Activated CD8-positive, alpha-beta memory T cell treated with anti-CD3 and anti-CD28 coated beads, Interleukin-2, amount 10 ng/mL, durations not matched to agents 7 days and 5 days (primary cell): ENCODE data around the gene TBX1. TPM values are rescaled to one million over a fixed set of nuclear protein-coding genes. Genes with fewer than 3 reads are reported as not detected.
"Not testable (repeated sequence)": the region's sequence is repeated elsewhere in the genome, so short reads cannot be mapped to it uniquely, and the experiment has no call there.

ENCODE experiments used
- ATAC-seq: fragments of 150-1000 bp; cut with Tn5 transposase; one replicate; pipeline ENCODE4 v1.10.0; 2021; ENCODE audit warnings: moderate library complexity
- CTCF ChIA-PET: fragments of 350-600 bp; sonication (Branson Sonifier 250); formaldehyde crosslinking; loops from one replicate; lab custom pipeline; 2021; ENCODE audit warnings: antibody characterized with exemption; lab: Charles Lee
- DNase-seq: peaks from one replicate; pipeline ENCODE4 v3.0.0-alpha.2; 2020
- H3K27ac Mint-ChIP-seq: one replicate; pipeline ENCODE4 v1.8.0; 2021; ENCODE audit warnings: mild to moderate bottlenecking, mixed read lengths
- H3K27me3 Mint-ChIP-seq: one replicate; pipeline ENCODE4 v1.8.0; 2021; ENCODE audit warnings: mixed read lengths
- H3K36me3 Mint-ChIP-seq: one replicate; pipeline ENCODE4 v1.8.0; 2021; ENCODE audit warnings: mild to moderate bottlenecking, mixed read lengths
- H3K4me1 Mint-ChIP-seq: one replicate; pipeline ENCODE4 v1.8.0; 2021; ENCODE audit warnings: mixed read lengths
- H3K4me3 Mint-ChIP-seq: one replicate; pipeline ENCODE4 v1.8.0; 2021; ENCODE audit warnings: mild to moderate bottlenecking, moderate library complexity, mixed read lengths
- H3K9me3 Mint-ChIP-seq: one replicate; pipeline ENCODE4 v1.8.0; 2022; ENCODE audit warnings: low read depth, mixed read lengths
- total RNA-seq, 2 experiments: library from RNA; stranded (reverse); gene quantifications; one replicate each; pipeline ENCODE4 v1.2.3, GENCODE V29; 2021

Gene TBX1
- total RNA-seq, 2 experiments from 2014 or later, result 0.91 to 1.1 TPM

DNA sequence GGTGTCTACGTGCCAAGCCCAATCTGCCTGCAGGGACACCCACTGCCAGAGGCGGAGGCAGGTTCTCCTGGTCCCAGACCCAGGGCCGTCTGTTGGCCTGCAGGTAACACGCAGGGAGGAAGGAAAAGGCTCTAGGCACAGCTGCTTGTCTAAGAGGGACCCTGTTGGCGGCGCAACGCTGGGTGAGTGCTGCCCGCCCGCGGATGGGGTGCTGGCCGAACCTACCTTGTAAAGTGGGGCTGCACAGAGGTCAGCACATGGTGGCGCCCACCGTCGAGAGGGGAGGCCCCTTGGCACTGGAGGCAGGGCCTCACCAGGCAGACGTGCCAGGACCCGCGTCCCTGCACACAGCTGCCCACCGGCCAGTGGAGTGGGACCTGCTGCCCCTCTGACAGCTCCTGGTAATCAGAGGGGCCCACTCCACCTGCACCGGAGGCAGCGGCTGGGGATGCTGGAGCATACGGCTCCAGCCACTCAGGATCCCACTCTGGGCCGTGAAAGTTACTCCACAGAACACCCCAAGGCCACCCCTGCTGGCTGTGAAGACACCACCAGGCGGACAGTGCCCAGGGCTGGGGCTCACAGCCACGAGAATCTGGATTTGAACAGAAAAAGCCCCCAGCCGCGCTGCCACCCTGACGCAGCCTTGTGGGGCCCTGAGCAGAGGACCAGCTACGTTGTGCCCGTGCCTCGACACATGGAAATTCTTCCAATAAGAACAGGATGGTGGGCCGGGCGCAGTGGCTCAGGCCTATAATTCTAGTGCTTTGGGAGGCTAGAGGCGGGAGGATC is 24.0 kb downstream of the TBX1 start:
- DNase-seq (no peak), ATAC-seq (no peak)
- CTCF ChIA-PET, result no interaction called here

DNA sequence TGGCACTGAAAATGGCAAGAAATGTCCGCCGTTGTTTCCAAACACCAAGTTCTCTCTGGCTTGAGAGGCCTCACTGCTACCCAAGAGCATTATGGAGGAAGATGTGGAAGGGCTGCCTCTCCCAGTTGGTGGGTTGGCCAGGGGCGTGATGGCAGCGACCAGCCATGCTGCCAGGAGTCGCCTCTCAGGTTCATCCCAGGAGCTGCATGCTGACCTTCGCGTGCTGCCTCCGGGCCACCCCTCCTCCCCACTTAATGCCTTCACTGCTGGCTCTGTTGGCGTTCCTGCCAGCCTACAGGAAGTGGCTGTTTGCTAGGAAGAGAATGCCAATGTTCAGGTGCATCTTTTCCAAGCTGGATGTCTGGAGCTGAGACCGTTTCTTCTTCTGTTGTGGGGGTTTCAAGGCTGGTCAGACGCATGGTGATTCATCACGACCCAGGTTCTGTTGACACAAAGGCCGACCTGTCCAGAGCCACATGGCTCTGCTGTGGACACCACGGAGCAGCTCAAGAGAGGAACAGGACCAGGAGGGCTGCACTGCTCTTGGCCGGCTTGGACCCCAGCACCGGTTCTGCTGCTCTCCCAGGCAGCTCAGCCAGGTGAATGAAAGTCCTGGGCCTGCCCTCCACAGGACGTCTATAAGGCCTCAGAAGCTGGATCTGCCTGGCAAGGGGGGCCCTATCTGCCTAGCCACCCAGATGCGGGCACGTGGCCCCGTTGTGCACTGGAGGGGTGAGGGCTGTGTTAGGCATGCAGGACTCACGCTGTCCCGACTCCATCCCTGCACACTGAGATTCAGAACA is 25.1 kb downstream of the TBX1 start:
- CTCF ChIA-PET, result interaction anchor here (0.7 to 1.0 kb wide), 2 partner anchors 56 to 124 kb away, joined by 3 read pairs; no protein-coding TSS in a partner anchor
- Mint-ChIP-seq H3K4me3 (no peak overlapping the region), H3K9me3 (no peaks in the 10 kb centered on the region), H3K36me3 (peaks cover 3% of the 10 kb centered on the region), H3K27ac (no peak overlapping the region), H3K27me3 (no peaks in the 10 kb centered on the region), H3K4me1 (no peaks in the 10 kb centered on the region)
- DNase-seq (no peak), ATAC-seq (no peak)

More for the DNA sequence above, 24.0 kb downstream of the TBX1 start:
- Mint-ChIP-seq H3K4me3 (no peak overlapping the region), H3K9me3 (no peaks in the 10 kb centered on the region), H3K36me3 (no peaks in the 10 kb centered on the region), H3K4me1 (no peaks in the 10 kb centered on the region), H3K27ac (no peak overlapping the region), H3K27me3 (peaks cover 8% of the 10 kb centered on the region)

DNA sequence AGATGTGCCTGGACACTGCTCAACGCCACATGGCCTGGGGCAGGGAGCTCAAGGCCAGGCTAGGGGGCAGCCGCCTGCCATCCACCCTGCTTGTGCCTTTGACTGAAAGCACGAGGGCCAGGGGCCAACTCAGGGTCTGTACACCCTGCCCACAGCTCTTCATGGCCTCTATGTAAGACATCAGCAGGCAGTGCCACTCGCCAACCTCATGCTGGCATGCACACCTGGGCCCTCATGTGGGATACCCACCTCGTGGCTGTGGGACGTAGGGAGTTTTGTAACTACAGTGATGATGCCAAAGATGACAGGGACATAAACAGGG is 25.6 kb downstream of the TBX1 start:
- CTCF ChIA-PET, result interaction anchor here (0.7 to 1.0 kb wide), 2 partner anchors 56 to 124 kb away, joined by 3 read pairs; no protein-coding TSS in a partner anchor
- Mint-ChIP-seq H3K36me3 (peaks cover 3% of the 10 kb centered on the region), H3K27ac (no peak overlapping the region), H3K9me3 (no peaks in the 10 kb centered on the region), H3K27me3 (no peaks in the 10 kb centered on the region), H3K4me1 (no peaks in the 10 kb centered on the region), H3K4me3 (no peak overlapping the region)
- no peak for ATAC-seq
- DNase-seq, result no peak

DNA sequence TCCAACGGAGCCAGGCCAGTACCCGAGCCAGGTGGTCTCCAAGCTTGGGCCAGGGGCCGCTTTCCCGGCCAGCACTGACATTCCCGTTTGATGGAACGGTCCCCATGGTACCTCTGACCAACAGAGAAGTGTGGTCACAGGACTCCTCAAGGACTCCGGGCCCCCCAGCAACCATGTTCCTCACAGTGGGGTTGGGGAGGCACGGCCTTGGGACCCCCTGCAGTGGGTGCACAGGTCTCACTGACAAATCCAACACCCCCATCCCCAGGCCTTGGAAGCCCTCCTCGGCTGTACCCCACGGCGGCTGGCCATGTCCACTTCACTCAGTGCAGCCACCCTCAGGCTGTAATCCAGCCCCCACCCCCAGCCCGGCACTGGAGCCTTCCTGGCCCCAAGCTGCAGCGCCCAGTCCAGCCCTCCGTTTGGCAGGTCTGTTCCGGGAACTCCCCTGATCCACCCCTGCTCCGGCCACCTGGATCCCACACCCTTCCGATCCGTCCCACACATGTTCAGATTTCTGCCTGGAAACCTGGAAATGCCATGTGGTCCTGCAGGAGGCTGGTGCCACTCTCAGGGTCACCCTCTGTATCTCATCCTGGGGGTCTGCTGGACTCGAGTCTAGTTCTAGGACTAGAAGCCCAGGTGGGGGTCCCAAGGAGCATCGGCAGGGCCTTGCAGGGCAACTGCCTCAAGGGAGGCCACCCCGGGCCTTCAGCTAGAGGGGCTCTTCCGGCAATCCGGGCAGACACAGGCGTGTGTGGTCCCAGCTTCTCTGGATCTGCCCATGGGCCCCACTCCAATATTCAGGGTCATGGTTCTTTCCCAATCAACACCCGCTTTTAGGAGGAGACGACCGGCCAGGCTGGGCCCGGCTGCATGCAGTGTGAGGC is 26.6 kb downstream of the TBX1 start:
- no peak overlapping the region for H3K27ac Mint-ChIP-seq
- peaks cover 3% of the 10 kb centered on the region for H3K36me3 Mint-ChIP-seq
- H3K4me1 Mint-ChIP-seq, result no peaks in the 10 kb centered on the region
- ATAC-seq (no peak), DNase-seq (no peak)
- no peaks in the 10 kb centered on the region for H3K27me3 Mint-ChIP-seq
- H3K4me3 Mint-ChIP-seq, result no peak overlapping the region
- H3K9me3 Mint-ChIP-seq, result no peaks in the 10 kb centered on the region
- CTCF ChIA-PET, result no interaction called here

DNA sequence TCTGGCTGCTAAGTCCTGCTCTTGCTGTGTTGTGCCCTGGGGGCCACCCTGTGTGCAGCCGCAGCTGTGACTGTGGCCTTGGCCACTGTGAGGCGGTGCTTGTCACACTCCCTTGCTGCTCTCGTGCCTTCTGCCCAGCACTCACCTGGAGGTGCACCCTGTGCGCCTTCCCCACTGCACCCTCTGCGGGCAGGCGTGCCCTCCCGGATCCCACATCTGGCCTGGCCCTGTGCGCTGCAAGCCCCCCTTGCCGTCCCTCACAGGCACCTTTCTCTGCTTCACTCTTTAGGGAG is 27.2 kb downstream of the TBX1 start:
- Mint-ChIP-seq H3K36me3 (peaks cover 5% of the 10 kb centered on the region), H3K4me1 (no peaks in the 10 kb centered on the region)
- no peak for ATAC-seq

DNA sequence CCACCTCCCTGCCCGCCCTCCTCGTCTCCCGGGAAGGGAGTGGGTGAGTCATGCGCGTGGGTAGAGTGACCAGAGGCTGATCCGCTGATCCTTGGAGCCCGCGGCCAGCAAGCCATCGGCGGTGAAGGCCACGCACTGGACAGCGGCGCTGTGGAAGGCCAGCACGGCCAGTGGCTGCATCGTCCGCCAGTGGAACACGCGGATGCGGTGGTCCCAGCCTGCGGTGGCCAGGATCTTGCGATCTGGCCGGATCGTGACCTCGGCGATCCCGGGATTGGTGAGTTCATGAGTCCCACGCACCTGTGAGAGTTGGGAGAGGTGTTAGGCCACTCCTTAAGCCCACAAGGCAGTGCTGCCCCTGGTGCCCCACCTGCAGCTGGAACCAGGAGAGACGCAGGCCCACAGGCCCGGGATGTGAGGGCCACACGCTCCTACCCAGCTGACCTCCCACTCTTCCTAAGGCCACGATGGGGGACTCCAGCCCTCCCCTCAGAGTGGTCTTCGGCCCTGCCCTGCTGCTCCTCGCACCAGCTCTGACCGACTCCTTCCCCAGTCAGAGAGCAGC is 28.2 kb downstream of the TBX1 start:
- DNase-seq (no peak), ATAC-seq (no peak)
- CTCF ChIA-PET, result no interaction called here
- Mint-ChIP-seq H3K4me3 (no peak overlapping the region), H3K9me3 (peaks cover 3% of the 10 kb centered on the region), H3K4me1 (no peaks in the 10 kb centered on the region), H3K36me3 (peaks cover 5% of the 10 kb centered on the region), H3K27ac (no peak overlapping the region), H3K27me3 (no peaks in the 10 kb centered on the region)

More for the DNA sequence above, 27.2 kb downstream of the TBX1 start:
- Mint-ChIP-seq H3K9me3 (no peaks in the 10 kb centered on the region), H3K27me3 (no peaks in the 10 kb centered on the region), H3K4me3 (no peak overlapping the region), H3K27ac (no peak overlapping the region)
- DNase-seq, result no peak
- CTCF ChIA-PET, result no interaction called here

DNA sequence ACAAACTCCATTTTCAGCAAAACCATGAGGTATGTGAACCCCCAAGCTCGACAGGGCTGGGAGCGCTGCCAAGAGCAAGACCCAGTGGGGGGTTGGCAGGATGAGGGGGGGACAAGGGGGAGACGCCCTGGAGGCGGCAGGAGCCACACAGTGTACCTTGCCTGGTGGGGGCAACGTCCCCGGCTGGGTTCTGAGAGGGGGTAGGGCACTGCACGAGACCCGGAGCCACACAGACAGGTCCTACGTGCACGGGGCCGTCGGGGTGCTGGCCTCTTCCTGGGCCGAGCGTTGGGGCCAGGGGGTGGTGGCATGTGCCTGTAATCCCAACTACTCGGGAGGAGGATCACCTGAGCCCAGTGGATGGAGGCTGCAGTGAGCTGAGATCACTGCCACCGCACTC is 28.8 kb downstream of the TBX1 start:
- Mint-ChIP-seq H3K4me3 (no peak overlapping the region), H3K27me3 (no peaks in the 10 kb centered on the region), H3K27ac (no peak overlapping the region), H3K36me3 (peaks cover 5% of the 10 kb centered on the region), H3K9me3 (peaks cover 3% of the 10 kb centered on the region), H3K4me1 (no peaks in the 10 kb centered on the region)
- DNase-seq (no peak), ATAC-seq (no peak)
- CTCF ChIA-PET, result no interaction called here

DNA sequence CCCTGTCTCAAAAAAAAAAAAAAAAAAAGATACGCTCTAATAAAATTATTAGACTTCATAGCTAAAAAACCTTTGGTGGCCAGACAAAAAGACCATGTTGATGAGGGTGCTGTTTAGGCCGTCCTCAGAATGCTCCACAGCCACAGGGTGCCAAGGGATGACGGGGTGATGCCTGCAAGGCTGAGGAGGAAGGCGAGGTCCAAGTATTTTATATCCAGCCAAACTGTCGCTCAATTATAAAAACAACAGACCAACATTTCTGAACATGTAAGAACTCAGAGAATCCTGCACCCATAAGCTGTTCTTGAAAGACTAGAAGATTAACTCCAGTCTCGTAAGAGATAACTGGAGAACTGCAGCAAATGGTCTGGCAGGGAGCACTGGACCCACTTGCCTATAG is 29.2 kb downstream of the TBX1 start:
- Mint-ChIP-seq H3K27ac (no peak overlapping the region), H3K4me3 (no peak overlapping the region), H3K9me3 (peaks cover 3% of the 10 kb centered on the region), H3K27me3 (no peaks in the 10 kb centered on the region), H3K36me3 (peaks cover 5% of the 10 kb centered on the region), H3K4me1 (no peaks in the 10 kb centered on the region)
- ATAC-seq (no peak), DNase-seq (no peak)
- CTCF ChIA-PET, result no interaction called here

DNA sequence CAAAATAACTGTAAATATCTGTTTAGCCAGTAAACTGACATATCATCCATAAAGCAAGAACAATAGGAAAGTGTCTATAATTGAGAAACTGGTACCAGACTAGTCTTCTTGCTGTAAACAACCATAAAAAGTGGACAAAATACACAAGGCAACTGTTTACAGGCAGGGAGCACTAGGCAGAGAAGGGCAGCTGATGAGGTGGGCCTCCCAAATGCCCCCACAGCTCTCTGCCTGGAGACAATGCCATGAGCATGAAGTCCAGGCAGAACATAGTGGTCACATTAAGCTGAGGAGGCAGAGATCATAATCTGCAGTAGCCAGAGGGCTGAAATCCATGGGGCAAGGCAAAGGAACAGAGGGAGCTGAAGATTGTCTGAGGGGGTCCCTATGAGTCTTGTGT is 30.7 kb downstream of the TBX1 start:
- no peaks in the 10 kb centered on the region for H3K4me1 Mint-ChIP-seq
- DNase-seq, result no peak
- CTCF ChIA-PET, result no interaction called here
- no peak for ATAC-seq
- H3K36me3 Mint-ChIP-seq, result peaks cover 5% of the 10 kb centered on the region
- no peaks in the 10 kb centered on the region for H3K27me3 Mint-ChIP-seq
- H3K9me3 Mint-ChIP-seq, result peaks cover 3% of the 10 kb centered on the region
- H3K27ac Mint-ChIP-seq, result no peak overlapping the region
- H3K4me3 Mint-ChIP-seq, result no peak overlapping the region

DNA sequence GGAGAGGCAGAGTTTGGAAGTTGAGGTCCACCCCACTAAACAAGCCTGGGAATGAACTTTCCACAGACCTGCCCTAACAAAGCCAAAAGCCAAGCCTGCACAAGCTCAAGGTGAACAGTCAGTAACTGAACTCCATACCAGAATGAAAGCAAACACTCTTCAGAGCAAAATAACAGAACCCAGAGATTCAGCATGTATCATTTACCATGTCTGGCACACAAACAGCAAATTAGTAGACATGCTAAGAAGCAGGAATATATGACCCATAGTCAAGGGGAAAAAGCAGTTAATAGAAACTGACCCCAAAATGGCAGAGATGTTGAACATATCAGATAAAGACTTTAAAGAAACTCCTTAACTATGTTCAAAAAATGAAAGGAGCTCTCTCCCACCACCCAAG is 31.3 kb downstream of the TBX1 start:
- CTCF ChIA-PET, result no interaction called here
- ATAC-seq (no peak), DNase-seq (no peak)
- Mint-ChIP-seq H3K4me3 (no peak overlapping the region), H3K4me1 (no peaks in the 10 kb centered on the region), H3K27me3 (no peaks in the 10 kb centered on the region), H3K36me3 (peaks cover 5% of the 10 kb centered on the region), H3K9me3 (peaks cover 3% of the 10 kb centered on the region), H3K27ac (no peak overlapping the region)

DNA sequence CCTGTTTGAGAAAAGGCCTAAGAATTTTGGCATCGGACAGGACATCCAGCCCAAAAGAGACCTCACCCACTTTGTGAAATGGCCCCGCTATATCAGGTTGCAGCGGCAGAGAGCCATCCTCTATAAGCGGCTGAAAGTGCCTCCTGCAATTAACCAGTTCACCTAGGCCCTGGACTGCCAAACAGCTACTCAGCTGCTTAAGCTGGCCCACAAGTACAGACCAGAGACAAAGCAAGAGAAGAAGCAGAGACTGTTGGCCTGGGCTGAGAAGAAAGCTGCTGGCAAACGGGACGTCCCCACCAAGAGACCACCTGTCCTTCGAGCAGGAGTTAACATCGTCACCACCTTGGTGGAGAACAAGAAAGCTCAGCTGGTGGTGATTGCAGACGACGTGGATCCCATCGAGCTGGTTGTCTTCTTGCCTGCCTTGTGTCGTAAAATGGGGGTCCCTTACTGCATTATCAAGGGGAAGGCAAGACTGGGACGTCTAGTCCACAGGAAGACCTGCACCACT is 31.9 kb downstream of the TBX1 start:
- DNase-seq, result not testable (repeated sequence)

DNA sequence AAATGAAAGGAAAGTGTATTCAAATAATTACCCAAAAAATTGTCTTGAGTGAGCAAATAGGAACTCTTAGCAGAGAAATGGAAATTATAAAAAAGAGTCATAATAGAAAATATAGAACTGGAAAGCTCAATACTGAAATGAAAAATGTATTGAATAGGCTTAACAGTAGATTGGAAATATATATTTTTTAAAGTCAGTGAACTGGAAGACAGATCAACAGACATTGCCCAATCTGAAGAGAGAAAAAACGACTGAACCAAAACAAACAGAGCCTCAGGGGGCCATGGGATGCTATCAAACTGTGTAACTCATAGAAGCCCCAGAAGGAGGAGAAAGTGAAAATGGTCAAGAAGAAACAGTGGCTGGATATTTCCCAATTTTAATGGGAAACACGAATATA is 32.6 kb downstream of the TBX1 start:
- no peaks in the 10 kb centered on the region for H3K27me3 Mint-ChIP-seq
- H3K27ac Mint-ChIP-seq, result no peak overlapping the region
- no peaks in the 10 kb centered on the region for H3K4me1 Mint-ChIP-seq
- no peak overlapping the region for H3K4me3 Mint-ChIP-seq
- H3K9me3 Mint-ChIP-seq, result peaks cover 3% of the 10 kb centered on the region
- no peak for DNase-seq
- H3K36me3 Mint-ChIP-seq, result peaks cover 5% of the 10 kb centered on the region
- no peak for ATAC-seq
- CTCF ChIA-PET, result interaction anchor here (1.1 kb wide), 1 partner anchor 63 kb away, joined by 3 read pairs; no protein-coding TSS in a partner anchor

More for the DNA sequence above, 31.9 kb downstream of the TBX1 start:
- H3K4me3 Mint-ChIP-seq, ATAC-seq, H3K27ac Mint-ChIP-seq, H3K4me1 Mint-ChIP-seq, H3K27me3 Mint-ChIP-seq, H3K9me3 Mint-ChIP-seq, H3K36me3 Mint-ChIP-seq: not testable (repeated sequence)
- CTCF ChIA-PET, result interaction anchor here (1.1 kb wide), 1 partner anchor 62 kb away, joined by 3 read pairs; no protein-coding TSS in a partner anchor
